H1 (cell line): Measurements from ENCODE around the gene CYBB. TPM values are rescaled to one million over a fixed set of nuclear protein-coding genes. Genes with fewer than 3 reads are reported as not detected.

ENCODE experiments used
- CTCF ChIA-PET: fragments of 300-600 bp; sonication (Branson Sonifier 250); formaldehyde crosslinking; loops from one replicate; lab custom pipeline; 2021; ENCODE audit not compliant: partially characterized antibody; lab: Charles Lee
- POLR2A ChIA-PET: fragments of 300-600 bp; sonication (Branson Sonifier 250); formaldehyde crosslinking; loops from one replicate; lab custom pipeline; 2021; ENCODE audit warnings: inconsistent platforms; ENCODE audit not compliant: partially characterized antibody; lab: Charles Lee
- DNase-seq, 2 experiments: peaks; one replicate each; pipeline versions ENCODE4 v3.0.0 to v3.0.0-alpha.2; 2010 to 2022; ENCODE audit warnings: low spot score in 2 of 2, low read depth in 1 of 2, mixed read lengths in 1 of 2
- FAIRE-seq: peaks from 2 replicates; lab custom pipeline; 2011; peaks lifted over from hg19 to GRCh38; lab: Jason Lieb, UNC
- H2AFZ ChIP-seq: 2 replicates; pipeline ENCODE4 v1.8.1; 2012; ENCODE audit warnings: low read length, inconsistent platforms
- H2AK5ac ChIP-seq: 2 replicates; pipeline ENCODE4 v1.6.1; 2013; ENCODE audit warnings: low read depth, low read length
- H2BK120ac ChIP-seq: replicated peaks from 2 replicates; pipeline ENCODE3; 2013; ENCODE audit warnings: low read depth, low read length, inconsistent platforms
- H2BK12ac ChIP-seq: 2 replicates; pipeline ENCODE4 v1.6.1; 2013; ENCODE audit warnings: low read depth, low read length
- H2BK15ac ChIP-seq: 2 replicates; pipeline ENCODE4 v1.6.1; 2013; ENCODE audit warnings: low read length
- H2BK20ac ChIP-seq: 2 replicates; pipeline ENCODE4 v1.6.1; 2013; ENCODE audit warnings: low read length
- H2BK5ac ChIP-seq: 2 replicates; pipeline ENCODE4 v1.6.1; 2013; ENCODE audit warnings: low read depth, low read length
- H3K14ac ChIP-seq: 2 replicates; pipeline ENCODE4 v1.6.1; 2013; ENCODE audit warnings: inconsistent platforms; ENCODE audit not compliant: insufficient read length
- H3K18ac ChIP-seq: 2 replicates; pipeline ENCODE4 v1.6.1; 2013; ENCODE audit warnings: low read length; ENCODE audit errors: extremely low read depth
- H3K23ac ChIP-seq: 2 replicates; pipeline ENCODE4 v1.6.1; 2013; ENCODE audit warnings: inconsistent platforms; ENCODE audit not compliant: insufficient read length
- H3K23me2 ChIP-seq: 2 replicates; pipeline ENCODE4 v1.6.1; 2013; ENCODE audit warnings: low read depth, low read length
- H3K27ac ChIP-seq: 2 replicates; pipeline ENCODE4 v1.6.1; 2011; ENCODE audit warnings: low read depth, low read length, inconsistent platforms
- H3K27me3 ChIP-seq, 4 experiments: replicated peaks in 1 of 4; 1 replicate in 1 of 4; 2 replicates in 3 of 4; pipeline versions ENCODE4 v1.6.1 to v1.8.1; 2011 to 2013; ENCODE audit warnings: low read length in 3 of 4, mild to moderate bottlenecking in 3 of 4, inconsistent platforms in 2 of 4, mixed read lengths in 2 of 4, moderate library complexity in 1 of 4; ENCODE audit not compliant: control insufficient read depth in 3 of 4, insufficient read depth in 3 of 4; ENCODE audit errors: extremely low read depth in 1 of 4
- H3K36me3 ChIP-seq, 4 experiments: 2 replicates each; pipeline versions ENCODE4 v1.6.1 to v1.8.1; 2011 to 2013; ENCODE audit warnings: mild to moderate bottlenecking in 4 of 4, low read length in 3 of 4, moderate library complexity in 2 of 4, control low read depth in 1 of 4, inconsistent platforms in 1 of 4; ENCODE audit not compliant: insufficient read depth in 4 of 4, control insufficient read depth in 2 of 4
- H3K4ac ChIP-seq: replicated peaks from 2 replicates; pipeline ENCODE3; 2013; ENCODE audit warnings: low read length, low read depth, mixed read lengths, inconsistent platforms; ENCODE audit not compliant: insufficient read length
- H3K4me1 ChIP-seq, 4 experiments: replicated peaks in 1 of 4; 1 replicate in 1 of 4; 2 replicates in 3 of 4; pipeline versions ENCODE4 v1.6.1 to v1.8.1; 2011 to 2013; ENCODE audit warnings: low read length in 3 of 4, inconsistent platforms in 2 of 4, mixed read lengths in 1 of 4; ENCODE audit not compliant: insufficient read depth in 4 of 4, control insufficient read depth in 3 of 4
- H3K4me2 ChIP-seq, 2 experiments: 2 replicates each; pipeline versions ENCODE4 v1.6.1 to v1.8.1; 2011 to 2013; ENCODE audit warnings: low read depth in 2 of 2, low read length in 2 of 2, control low read depth in 1 of 2, inconsistent platforms in 1 of 2, mild to moderate bottlenecking in 1 of 2; ENCODE audit not compliant: insufficient read depth in 1 of 2
- H3K4me3 ChIP-seq, 4 experiments: fragments of 200-600, 300-600 bp in 1 of 4; sonication (generic), shearing (Covaris generic), sonication (Bioruptor Twin) in 1 of 4; 2 replicates each; pipeline versions ENCODE4 v1.5.1 to v1.8.1; 2011 to 2016; ENCODE audit warnings: low read length in 4 of 4, low read depth in 3 of 4, control low read depth in 2 of 4, inconsistent platforms in 2 of 4, mild to moderate bottlenecking in 2 of 4, mixed read lengths in 1 of 4, moderate library complexity in 1 of 4; ENCODE audit not compliant: insufficient read depth in 2 of 4; ENCODE audit errors: extremely low read depth in 1 of 4
- H3K56ac ChIP-seq: replicated peaks from 2 replicates; pipeline ENCODE3; 2013; ENCODE audit warnings: low read depth, mild to moderate bottlenecking, mixed read lengths, low read length, inconsistent platforms; ENCODE audit not compliant: insufficient read length
- H3K79me1 ChIP-seq: 2 replicates; pipeline ENCODE4 v1.6.1; 2013; ENCODE audit warnings: low read depth, low read length, control low read depth
- H3K79me2 ChIP-seq, 2 experiments: 2 replicates each; pipeline versions ENCODE4 v1.6.1 to v1.8.1; 2012 to 2013; ENCODE audit warnings: low read length in 2 of 2, mild to moderate bottlenecking in 2 of 2, inconsistent platforms in 1 of 2; ENCODE audit not compliant: insufficient read depth in 2 of 2, control insufficient read depth in 1 of 2
- H3K9ac ChIP-seq, 4 experiments: replicated peaks in 1 of 4; 1 replicate in 1 of 4; 2 replicates in 3 of 4; pipeline versions ENCODE4 v1.6.1 to v1.8.1; 2011 to 2013; ENCODE audit warnings: low read depth in 3 of 4, low read length in 3 of 4, control low read depth in 2 of 4, mild to moderate bottlenecking in 2 of 4, moderate library complexity in 2 of 4, inconsistent platforms in 1 of 4; ENCODE audit errors: extremely low read depth in 1 of 4
- H3K9me3 ChIP-seq, 2 experiments: 2 replicates each; pipeline versions ENCODE4 v1.6.1 to v1.8.1; 2012 to 2013; ENCODE audit warnings: mild to moderate bottlenecking in 2 of 2, moderate library complexity in 2 of 2, control low read depth in 1 of 2, inconsistent platforms in 1 of 2, low read depth in 1 of 2, low read length in 1 of 2, mixed read lengths in 1 of 2; ENCODE audit not compliant: insufficient read depth in 2 of 2
- H4K20me1 ChIP-seq, 2 experiments: replicated peaks in 1 of 2; 2 replicates each; pipeline versions ENCODE3 to v1.8.1; 2011 to 2013; ENCODE audit warnings: inconsistent platforms in 2 of 2, low read length in 2 of 2, mild to moderate bottlenecking in 1 of 2; ENCODE audit not compliant: insufficient read depth in 2 of 2, control insufficient read depth in 1 of 2
- H4K5ac ChIP-seq: 2 replicates; pipeline ENCODE4 v1.6.1; 2013; ENCODE audit warnings: low read length, low read depth, mixed read lengths, inconsistent platforms; ENCODE audit not compliant: insufficient read length
- H4K8ac ChIP-seq: 2 replicates; pipeline ENCODE4 v1.8.0; 2013; ENCODE audit warnings: mild to moderate bottlenecking, moderate library complexity, low read length, inconsistent platforms; ENCODE audit not compliant: insufficient read depth; ENCODE audit errors: extremely low read depth
- H4K91ac ChIP-seq: replicated peaks from 2 replicates; pipeline ENCODE3; 2013; ENCODE audit warnings: low read length, mixed read lengths, inconsistent platforms; ENCODE audit not compliant: insufficient read length
- ATF3 ChIP-seq: IDR thresholded peaks from 2 replicates; pipeline ENCODE4 v1.6.1; 2011; ENCODE audit warnings: low read depth, mild to moderate bottlenecking, low read length; ENCODE audit not compliant: insufficient read depth
- BRCA1 ChIP-seq: IDR thresholded peaks from 2 replicates; pipeline ENCODE4 v1.6.1; 2012; ENCODE audit warnings: low read depth, low read length, improper control_type of control experiment
- CBX8 ChIP-seq: fragments of 300-800, 300-1000 bp; sonication (generic); IDR thresholded peaks from 2 replicates; pipeline ENCODE4 v1.7.1; 2016; ENCODE audit warnings: low read depth, low read length, borderline replicate concordance
- CHD1 ChIP-seq: IDR thresholded peaks from 2 replicates; pipeline ENCODE4 v1.6.1; 2012; ENCODE audit warnings: low read depth, low read length, improper control_type of control experiment
- CHD2 ChIP-seq: IDR thresholded peaks from 2 replicates; pipeline ENCODE4 v1.6.1; 2012; ENCODE audit warnings: low read length, improper control_type of control experiment
- EP300 ChIP-seq, 2 experiments: IDR thresholded peaks; 1 replicate in 1 of 2; 2 replicates in 1 of 2; pipeline ENCODE4 v1.6.1; 2011 to 2012; ENCODE audit warnings: low read depth in 2 of 2, low read length in 2 of 2, mild to moderate bottlenecking in 2 of 2, borderline replicate concordance in 1 of 2, inconsistent platforms in 1 of 2, moderate library complexity in 1 of 2
- MAX ChIP-seq: IDR thresholded peaks from 2 replicates; pipeline ENCODE4 v1.6.1; 2012; ENCODE audit warnings: inconsistent platforms
- NANOG ChIP-seq: IDR thresholded peaks from 2 replicates; pipeline ENCODE4 v1.6.1; 2011; ENCODE audit warnings: low read length, low read depth, mild to moderate bottlenecking, inconsistent platforms; ENCODE audit not compliant: insufficient read depth, poor library complexity, severe bottlenecking
- NRF1 ChIP-seq: IDR thresholded peaks from 2 replicates; pipeline ENCODE4 v1.6.1; 2011; ENCODE audit warnings: mild to moderate bottlenecking, low read depth, low read length, improper control_type of control experiment
- POLR2A ChIP-seq, 2 experiments: IDR thresholded peaks; 1 replicate in 1 of 2; 2 replicates in 1 of 2; pipeline ENCODE4 v1.6.1; 2011; ENCODE audit warnings: low read depth in 2 of 2, low read length in 2 of 2, mild to moderate bottlenecking in 2 of 2; ENCODE audit errors: control extremely low read depth in 1 of 2
- RFX5 ChIP-seq: IDR thresholded peaks from 2 replicates; pipeline ENCODE4 v1.6.1; 2011; ENCODE audit warnings: low read depth, low read length, improper control_type of control experiment, borderline replicate concordance
- SIX5 ChIP-seq: IDR thresholded peaks from 2 replicates; pipeline ENCODE4 v1.6.1; 2011; ENCODE audit warnings: mild to moderate bottlenecking, low read depth, low read length
- SP4 ChIP-seq: IDR thresholded peaks from 2 replicates; pipeline ENCODE4 v1.6.1; 2012; ENCODE audit warnings: low read length, inconsistent platforms
- TAF7 ChIP-seq: optimal IDR thresholded peaks from 2 replicates; pipeline ENCODE3; 2011; ENCODE audit warnings: low read depth, mild to moderate bottlenecking, inconsistent platforms, low read length, moderate library complexity, borderline replicate concordance
- polyA plus RNA-seq, 7 experiments: library from polyadenylated mRNA; depleted of rRNA in 3 of 7; stranded (reverse) in 5 of 7; unstranded in 2 of 7; fragments of >200 nt in 5 of 7; fragments of 200-250 nt in 2 of 7; gene quantifications; 1 replicate in 5 of 7; 2 replicates in 1 of 7; 4 replicates in 1 of 7; pipeline versions ENCODE4 v1.2.1 to v1.2.3, GENCODE V29; 2011 to 2013; ENCODE audit warnings: missing spikeins in 2 of 7, mixed read lengths in 2 of 7
- total RNA-seq: library from RNA; stranded (reverse); fragmentation: NEBNext Ultra II Directional; extraction: Animal tissue kit (Norgen Biotek cat#: 25700); gene quantifications from 2 replicates; pipeline ENCODE4 v1.2.1, GENCODE V29; 2021

Gene CYBB
- total and polyA plus RNA-seq, 2 of the 8 experiments (the other 6 are each of a cell fraction or from before 2014, with no cell fraction given): 0.03 to 0.09 TPM

- DNase-seq (no peak), FAIRE-seq (no peak)
- Histone ChIP-seq H4K5ac (no peak overlapping the region), H3K23me2 (no peaks in the 10 kb centered on the region), H2BK12ac (no peak overlapping the region), H2AFZ (no peak overlapping the region), H2BK20ac (no peak overlapping the region), H2BK15ac (no peak overlapping the region), H3K36me3 (no peaks in the 10 kb centered on the region), H3K9ac (no peak overlapping the region), H3K27me3 (no peaks in the 10 kb centered on the region), H4K91ac (no peak overlapping the region), H3K9me3 (no peaks in the 10 kb centered on the region), H4K8ac (no peak overlapping the region), H3K4me1 (no peaks in the 10 kb centered on the region), H3K79me2 (no peaks in the 10 kb centered on the region), H2BK5ac (no peak overlapping the region), H3K18ac (no peak overlapping the region), H3K4me2 (no peak overlapping the region), H3K4me3 (no peak overlapping the region), H3K56ac (no peak overlapping the region), H2BK120ac (no peak overlapping the region), H3K23ac (no peak overlapping the region), H3K79me1 (no peaks in the 10 kb centered on the region), H2AK5ac (no peak overlapping the region), H3K4ac (no peak overlapping the region), H3K14ac (no peak overlapping the region), H3K27ac (no peak overlapping the region), H4K20me1 (no peaks in the 10 kb centered on the region)
- CTCF ChIA-PET: interaction anchor here (1.0 to 1.7 kb wide), 2 partner anchors 72 to 413 kb away, joined by 4 read pairs; no protein-coding TSS in a partner anchor
- POLR2A ChIA-PET: no interaction called here
- TF ChIP-seq SP4 (no peak), MAX (no peak), NRF1 (no peak), CBX8 (no peak), TAF7 (no peak), SIX5 (no peak), CHD2 (no peak), EP300 (IDR thresholded peaks at IDR 0.05; ENCODE audit: borderline replicate concordance in 1 of 2, low read depth in 2 of 2, low read length in 2 of 2) (no peak), ATF3 (no peak), POLR2A (IDR thresholded peaks at IDR 0.05; ENCODE audit: control extremely low read depth in 1 of 2, low read depth in 2 of 2, low read length in 2 of 2) (no peak), CHD1 (no peak), BRCA1 (no peak), NANOG (no peak), RFX5 (no peak)
These were observed 26.9 kb upstream of the CYBB start for GRCh38 chrX:37752936-37753335.
